SK-MEL-5 (cell line): ENCODE measurements around the gene CELA3B. TPM values are rescaled to one million over a fixed set of nuclear protein-coding genes. Genes with fewer than 3 reads are reported as not detected.
"Not testable (repeated sequence)": the region's sequence is repeated elsewhere in the genome, so short reads cannot be mapped to it uniquely, and the experiment has no call there.

ENCODE experiments used
- DNase-seq: peaks from one replicate; pipeline ENCODE4 v3.0.0-alpha.2; 2016; ENCODE audit warnings: low read depth, low spot score
- in situ Hi-C: cut with HindIII; loops from 2 replicates; pipeline ENCODE4 v1.10.0; 2016; ENCODE audit warnings: low sequenced_read_pairs, high pct_unique_total_duplicates, low pct_unique_long_range_greater_than_20kb
- total RNA-seq: library from RNA; depleted of rRNA; stranded (reverse); fragments of >200 nt; shearing (Covaris generic); gene quantifications from 2 replicates; pipeline ENCODE4 v1.2.3, GENCODE V29; 2014

Gene CELA3B
- total RNA-seq, 1 experiment from 2014 or later, result not detected

GRCh38 chr1:21966247-21967000, 10.4 kb upstream of the CELA3B start:
- DNase-seq, result no peak

GRCh38 chr1:21967216-21967615, 9.6 kb upstream of the CELA3B start:
- DNase-seq, in situ Hi-C loops: not testable (repeated sequence)

More at GRCh38 chr1:21966247-21967000, 10.4 kb upstream of the CELA3B start:
- in situ Hi-C loops, result no loop called here

GRCh38 chr1:21969066-21969465, 7.8 kb upstream of the CELA3B start:
- DNase-seq, in situ Hi-C loops: not testable (repeated sequence)

GRCh38 chr1:21970523-21970922, 6.3 kb upstream of the CELA3B start:
- in situ Hi-C loops, DNase-seq: not testable (repeated sequence)

GRCh38 chr1:21972973-21973441, 3.8 kb upstream of the CELA3B start:
- peak; percentile 20 for DNase-seq
- in situ Hi-C loops, result not testable (repeated sequence)

GRCh38 chr1:21973948-21974347, 2.9 kb upstream of the CELA3B start:
- DNase-seq, in situ Hi-C loops: not testable (repeated sequence)

- DNase-seq, in situ Hi-C loops: not testable (repeated sequence)
These were observed 2.1 kb upstream of the CELA3B start for GRCh38 chr1:21974699-21975098.

- DNase-seq, in situ Hi-C loops: not testable (repeated sequence)
These were observed 1.5 kb upstream of the CELA3B start for GRCh38 chr1:21975296-21975695.

DNA sequence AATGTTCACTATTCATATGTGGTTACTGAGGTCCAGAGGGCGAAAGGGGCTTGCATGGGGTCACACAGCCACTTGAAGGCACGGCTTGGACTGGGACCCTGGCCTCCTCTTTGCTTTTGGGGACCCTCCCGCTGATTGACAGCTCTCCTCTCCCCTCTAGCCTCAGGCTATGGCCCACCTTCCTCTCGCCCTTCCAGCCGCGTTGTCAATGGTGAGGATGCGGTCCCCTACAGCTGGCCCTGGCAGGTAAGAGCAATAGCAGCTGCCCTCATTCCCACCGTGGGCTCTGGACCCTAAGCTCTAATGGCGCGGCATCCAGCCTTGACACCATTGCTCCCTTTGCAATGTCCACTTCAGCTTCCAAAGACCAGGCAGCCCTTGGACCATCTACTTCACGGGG, 1.4 kb downstream of the CELA3B start:
- in situ Hi-C loops, DNase-seq: not testable (repeated sequence)

- DNase-seq, in situ Hi-C loops: not testable (repeated sequence)
These were observed 3.8 kb downstream of the CELA3B start for GRCh38 chr1:21980515-21981220.

GRCh38 chr1:21981253-21981652, 4.4 kb downstream of the CELA3B start:
- in situ Hi-C loops, DNase-seq: not testable (repeated sequence)

GRCh38 chr1:21982122-21982521, 5.3 kb downstream of the CELA3B start:
- in situ Hi-C loops, DNase-seq: not testable (repeated sequence)

- in situ Hi-C loops, DNase-seq: not testable (repeated sequence)
These were observed 6.7 kb downstream of the CELA3B start for GRCh38 chr1:21983539-21983938.

- DNase-seq, in situ Hi-C loops: not testable (repeated sequence)
These were observed 9.1 kb downstream of the CELA3B start for GRCh38 chr1:21985893-21986292.

- in situ Hi-C loops, DNase-seq: not testable (repeated sequence)
These were observed 9.6 kb downstream of the CELA3B start for GRCh38 chr1:21986386-21986785.

GRCh38 chr1:21989672-21990393, 13.0 kb downstream of the CELA3B start:
- in situ Hi-C loops, DNase-seq: not testable (repeated sequence)

DNA sequence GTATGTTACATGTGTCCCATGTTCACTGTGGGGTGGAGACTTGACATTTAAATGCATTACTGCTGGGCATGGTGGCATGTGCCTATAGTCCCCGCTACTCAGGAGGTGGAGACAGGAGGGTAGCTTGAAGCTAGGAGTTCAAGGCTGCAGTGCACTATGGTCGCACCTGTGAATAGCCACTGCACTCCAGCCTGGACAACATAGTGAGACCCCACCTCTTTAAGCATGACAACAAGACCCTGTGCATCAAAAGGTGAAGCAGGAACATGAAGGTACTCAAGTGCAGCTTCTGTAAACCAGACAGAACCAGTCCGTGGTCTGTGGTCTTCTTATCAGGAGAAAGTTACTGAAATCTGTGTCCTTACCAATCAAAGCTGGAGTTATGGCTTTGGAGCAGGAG, 15.4 kb downstream of the CELA3B start:
- DNase-seq, in situ Hi-C loops: not testable (repeated sequence)

DNA sequence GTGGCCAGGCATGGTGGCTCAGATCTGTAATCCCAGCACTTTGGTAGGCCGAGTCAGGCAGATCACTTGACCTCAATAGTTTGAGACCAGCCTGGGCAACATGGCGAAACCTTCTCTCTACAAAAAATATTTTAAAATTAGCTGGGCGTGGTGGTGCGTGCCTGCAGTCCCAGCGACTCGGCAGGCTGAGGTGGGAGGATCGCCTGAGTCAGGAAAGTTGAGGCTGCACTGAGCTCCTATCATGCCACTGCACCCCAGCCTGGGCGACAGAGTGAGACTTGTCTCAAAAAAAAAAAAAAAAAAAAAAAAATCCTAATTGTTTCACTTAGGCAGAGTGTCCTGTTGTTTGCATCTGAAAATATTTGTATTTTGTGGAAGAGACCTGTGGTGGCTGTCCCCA, 17.9 kb downstream of the CELA3B start:
- in situ Hi-C loops, DNase-seq: not testable (repeated sequence)
